ENCODE measurements around the gene RAB44.

DNA sequence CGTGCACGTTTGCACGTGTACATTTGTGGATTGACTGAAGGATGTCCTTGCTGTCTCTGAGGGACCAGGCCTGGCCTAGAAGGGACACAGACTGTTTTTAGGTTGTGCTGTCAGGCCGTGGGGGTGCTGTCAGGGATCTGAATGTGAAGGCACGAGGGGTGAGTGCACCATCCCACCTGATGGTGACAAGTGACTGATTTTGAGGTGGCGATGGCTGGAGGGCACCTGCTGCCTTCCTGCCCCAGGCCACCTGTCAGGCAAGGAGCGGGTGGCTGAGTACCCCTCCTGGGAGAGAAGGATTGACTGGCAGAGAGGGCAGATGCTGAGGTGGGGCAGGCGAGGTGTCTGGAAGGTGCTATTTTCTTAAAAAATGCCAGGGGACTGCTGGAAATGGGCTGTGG is 1.2 kb downstream of the RAB44 start:
- no peak for TF ChIP-seq SMC3 (IDR thresholded peaks at IDR 0.05; ENCODE audit: low read depth, low read length)
- TF ChIP-seq SIN3A (IDR thresholded peaks at IDR 0.05; ENCODE audit: borderline replicate concordance, low read depth, low read length) = no peak
- TF ChIP-seq JUND (IDR thresholded peaks at IDR 0.05) = no peak
- TF ChIP-seq, protein P1, sequence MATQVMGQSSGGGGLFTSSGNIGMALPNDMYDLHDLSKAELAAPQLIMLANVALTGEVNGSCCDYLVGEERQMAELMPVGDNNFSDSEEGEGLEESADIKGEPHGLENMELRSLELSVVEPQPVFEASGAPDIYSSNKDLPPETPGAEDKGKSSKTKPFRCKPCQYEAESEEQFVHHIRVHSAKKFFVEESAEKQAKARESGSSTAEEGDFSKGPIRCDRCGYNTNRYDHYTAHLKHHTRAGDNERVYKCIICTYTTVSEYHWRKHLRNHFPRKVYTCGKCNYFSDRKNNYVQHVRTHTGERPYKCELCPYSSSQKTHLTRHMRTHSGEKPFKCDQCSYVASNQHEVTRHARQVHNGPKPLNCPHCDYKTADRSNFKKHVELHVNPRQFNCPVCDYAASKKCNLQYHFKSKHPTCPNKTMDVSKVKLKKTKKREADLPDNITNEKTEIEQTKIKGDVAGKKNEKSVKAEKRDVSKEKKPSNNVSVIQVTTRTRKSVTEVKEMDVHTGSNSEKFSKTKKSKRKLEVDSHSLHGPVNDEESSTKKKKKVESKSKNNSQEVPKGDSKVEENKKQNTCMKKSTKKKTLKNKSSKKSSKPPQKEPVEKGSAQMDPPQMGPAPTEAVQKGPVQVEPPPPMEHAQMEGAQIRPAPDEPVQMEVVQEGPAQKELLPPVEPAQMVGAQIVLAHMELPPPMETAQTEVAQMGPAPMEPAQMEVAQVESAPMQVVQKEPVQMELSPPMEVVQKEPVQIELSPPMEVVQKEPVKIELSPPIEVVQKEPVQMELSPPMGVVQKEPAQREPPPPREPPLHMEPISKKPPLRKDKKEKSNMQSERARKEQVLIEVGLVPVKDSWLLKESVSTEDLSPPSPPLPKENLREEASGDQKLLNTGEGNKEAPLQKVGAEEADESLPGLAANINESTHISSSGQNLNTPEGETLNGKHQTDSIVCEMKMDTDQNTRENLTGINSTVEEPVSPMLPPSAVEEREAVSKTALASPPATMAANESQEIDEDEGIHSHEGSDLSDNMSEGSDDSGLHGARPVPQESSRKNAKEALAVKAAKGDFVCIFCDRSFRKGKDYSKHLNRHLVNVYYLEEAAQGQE (IDR thresholded peaks at IDR 0.05; ENCODE audit: low read depth, low read length) = no peak
- no peak for TF ChIP-seq YY1 (IDR thresholded peaks at IDR 0.05; ENCODE audit: low read depth)
- TF ChIP-seq, protein P2, sequence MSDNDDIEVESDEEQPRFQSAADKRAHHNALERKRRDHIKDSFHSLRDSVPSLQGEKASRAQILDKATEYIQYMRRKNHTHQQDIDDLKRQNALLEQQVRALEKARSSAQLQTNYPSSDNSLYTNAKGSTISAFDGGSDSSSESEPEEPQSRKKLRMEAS (IDR thresholded peaks at IDR 0.05; ENCODE audit: low read depth) = no peak
- no peak for TF ChIP-seq TAF1 (IDR thresholded peaks at IDR 0.05; ENCODE audit: borderline replicate concordance, low read depth, low read length)
- TF ChIP-seq, protein P3, sequence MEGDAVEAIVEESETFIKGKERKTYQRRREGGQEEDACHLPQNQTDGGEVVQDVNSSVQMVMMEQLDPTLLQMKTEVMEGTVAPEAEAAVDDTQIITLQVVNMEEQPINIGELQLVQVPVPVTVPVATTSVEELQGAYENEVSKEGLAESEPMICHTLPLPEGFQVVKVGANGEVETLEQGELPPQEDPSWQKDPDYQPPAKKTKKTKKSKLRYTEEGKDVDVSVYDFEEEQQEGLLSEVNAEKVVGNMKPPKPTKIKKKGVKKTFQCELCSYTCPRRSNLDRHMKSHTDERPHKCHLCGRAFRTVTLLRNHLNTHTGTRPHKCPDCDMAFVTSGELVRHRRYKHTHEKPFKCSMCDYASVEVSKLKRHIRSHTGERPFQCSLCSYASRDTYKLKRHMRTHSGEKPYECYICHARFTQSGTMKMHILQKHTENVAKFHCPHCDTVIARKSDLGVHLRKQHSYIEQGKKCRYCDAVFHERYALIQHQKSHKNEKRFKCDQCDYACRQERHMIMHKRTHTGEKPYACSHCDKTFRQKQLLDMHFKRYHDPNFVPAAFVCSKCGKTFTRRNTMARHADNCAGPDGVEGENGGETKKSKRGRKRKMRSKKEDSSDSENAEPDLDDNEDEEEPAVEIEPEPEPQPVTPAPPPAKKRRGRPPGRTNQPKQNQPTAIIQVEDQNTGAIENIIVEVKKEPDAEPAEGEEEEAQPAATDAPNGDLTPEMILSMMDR (IDR thresholded peaks at IDR 0.05) = no peak
- no peak for TF ChIP-seq NFIC (IDR thresholded peaks at IDR 0.05; ENCODE audit: borderline replicate concordance)
- TF ChIP-seq RCOR1 (IDR thresholded peaks at IDR 0.05; ENCODE audit: low read length) = no peak
- no peak for TF ChIP-seq EP300 (IDR thresholded peaks at IDR 0.05; ENCODE audit: borderline replicate concordance in 1 of 2, low read depth in 1 of 2, low read length in 1 of 2)
- TF ChIP-seq EZH2phosphoT487 (IDR thresholded peaks at IDR 0.05; ENCODE audit: borderline replicate concordance, low read depth) = no peak
- TF ChIP-seq GABPA (IDR thresholded peaks at IDR 0.05; ENCODE audit: low read depth) = no peak
- TF ChIP-seq FOXM1 (IDR thresholded peaks at IDR 0.05; ENCODE audit: low read depth) = no peak

All from SK-N-SH (cell line).